ENCODE results near the gene TEAD4.

Gene TEAD4

DNA sequence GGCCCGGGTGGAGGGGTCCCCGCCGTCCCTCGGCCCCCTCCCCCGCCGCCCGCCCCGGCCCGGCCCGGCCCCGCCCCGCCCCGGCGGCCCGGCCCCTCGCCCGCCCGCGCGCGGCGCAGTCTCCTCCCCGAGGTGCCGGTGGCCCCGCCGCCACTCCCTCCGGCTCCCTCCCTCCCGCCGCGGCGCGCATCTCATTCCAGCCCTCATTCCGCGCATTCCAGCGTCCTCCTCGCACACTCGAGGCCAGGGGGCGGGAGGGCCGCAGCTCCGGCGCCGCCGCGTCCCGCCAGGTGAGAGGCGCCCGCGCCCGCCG is at the start of gene TEAD4:
Gene TEAD4, plus strand, starts transcription at position 206 of the 313 bp plus-strand sequence.
- DNase-seq: no peak

DNA sequence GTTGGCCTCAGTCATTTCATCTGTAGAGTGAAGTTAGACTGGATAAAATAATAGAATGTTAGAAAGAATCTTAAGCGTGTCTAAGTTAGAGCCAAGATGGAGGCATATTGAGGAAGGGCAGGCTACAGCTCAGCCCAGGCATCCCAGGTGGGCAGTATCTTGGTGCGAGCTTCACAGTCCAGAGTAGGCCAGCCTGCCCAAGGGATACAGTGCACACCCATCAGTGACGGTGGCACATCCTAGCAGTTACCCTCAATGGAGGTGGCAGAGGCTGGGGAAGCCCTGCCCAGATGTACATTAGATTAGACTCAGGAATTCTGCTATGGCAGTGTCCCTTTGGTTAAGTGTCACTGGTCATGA is 47.0 kb upstream of the TEAD4 start:
- no peak for DNase-seq

DNA sequence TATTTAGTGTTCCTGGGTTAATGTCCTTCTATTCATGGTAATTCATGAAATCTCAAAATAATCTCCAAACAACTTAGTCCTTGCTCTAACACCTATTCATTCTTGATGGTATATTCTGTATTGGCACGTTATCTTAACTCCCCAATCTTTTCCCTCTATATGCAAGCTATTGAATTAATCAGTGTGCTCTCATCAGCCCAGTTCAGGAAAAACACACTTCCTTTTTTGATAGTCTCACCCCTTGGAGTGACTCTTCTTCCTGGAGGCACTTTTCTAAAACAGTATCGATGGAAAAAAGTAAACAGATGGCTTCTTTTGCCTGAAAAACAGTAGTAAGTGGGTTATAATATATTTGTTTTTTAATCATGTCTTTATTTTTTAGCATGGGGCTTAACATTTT is 39.9 kb upstream of the TEAD4 start:
- DNase-seq: no peak

DNA sequence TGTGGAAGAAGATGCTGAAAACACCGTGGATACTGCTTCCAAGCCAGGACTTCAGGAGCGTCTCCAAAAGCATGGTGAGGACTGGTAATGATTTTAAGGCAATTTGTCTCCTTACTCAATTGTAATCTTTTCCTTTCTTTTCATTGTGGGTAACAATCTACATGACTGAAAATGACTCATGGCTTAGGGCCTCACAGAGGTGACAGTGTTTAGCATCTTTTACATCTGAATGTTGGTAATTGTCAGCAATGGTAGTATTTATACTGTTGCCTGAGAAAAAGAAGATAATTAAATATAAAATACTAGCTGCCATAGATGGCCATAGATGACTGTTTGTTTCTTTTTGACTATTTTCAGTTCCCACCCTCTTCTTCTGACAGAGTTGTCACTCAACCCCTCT is 36.9 kb upstream of the TEAD4 start:
- no peak for DNase-seq

DNA sequence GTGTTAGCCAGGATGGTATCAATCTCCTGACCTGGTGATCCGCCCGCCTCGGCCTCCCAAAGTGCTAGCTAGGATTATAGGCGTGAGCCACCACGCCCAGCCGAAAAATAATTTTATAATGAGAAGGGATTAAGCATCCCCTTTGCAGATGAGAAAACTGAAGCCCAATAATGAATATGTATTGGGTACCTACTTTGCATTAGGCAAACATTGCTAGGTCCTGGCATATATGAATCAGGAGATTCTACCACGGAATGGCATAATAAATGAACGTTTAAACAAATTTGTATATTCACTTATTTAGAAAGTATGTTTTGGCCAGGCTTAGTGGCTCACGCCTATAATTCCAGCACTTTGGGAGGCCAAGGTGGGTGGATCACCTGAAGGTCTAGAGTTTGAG is 36.1 kb upstream of the TEAD4 start:
- DNase-seq: no peak

DNA sequence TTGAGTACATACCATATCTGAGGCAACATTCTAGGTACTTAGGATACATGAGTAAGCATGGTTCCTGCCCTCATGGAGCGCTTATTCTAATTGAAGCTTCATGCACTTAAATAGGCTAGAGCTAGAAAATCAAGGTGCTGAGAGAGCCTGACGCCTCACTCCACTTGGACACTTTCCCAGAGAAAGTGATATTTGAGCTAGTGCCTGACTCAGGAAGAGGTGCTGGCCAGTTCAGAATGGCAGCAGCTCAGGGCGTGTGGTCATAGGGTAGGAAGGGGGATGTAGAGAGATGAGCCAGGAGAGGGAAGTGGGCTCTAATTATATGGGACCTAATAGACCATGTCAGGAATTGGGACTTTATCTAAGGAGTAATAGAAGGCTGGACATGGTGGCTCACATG is 35.2 kb upstream of the TEAD4 start:
- no peak for DNase-seq

DNA sequence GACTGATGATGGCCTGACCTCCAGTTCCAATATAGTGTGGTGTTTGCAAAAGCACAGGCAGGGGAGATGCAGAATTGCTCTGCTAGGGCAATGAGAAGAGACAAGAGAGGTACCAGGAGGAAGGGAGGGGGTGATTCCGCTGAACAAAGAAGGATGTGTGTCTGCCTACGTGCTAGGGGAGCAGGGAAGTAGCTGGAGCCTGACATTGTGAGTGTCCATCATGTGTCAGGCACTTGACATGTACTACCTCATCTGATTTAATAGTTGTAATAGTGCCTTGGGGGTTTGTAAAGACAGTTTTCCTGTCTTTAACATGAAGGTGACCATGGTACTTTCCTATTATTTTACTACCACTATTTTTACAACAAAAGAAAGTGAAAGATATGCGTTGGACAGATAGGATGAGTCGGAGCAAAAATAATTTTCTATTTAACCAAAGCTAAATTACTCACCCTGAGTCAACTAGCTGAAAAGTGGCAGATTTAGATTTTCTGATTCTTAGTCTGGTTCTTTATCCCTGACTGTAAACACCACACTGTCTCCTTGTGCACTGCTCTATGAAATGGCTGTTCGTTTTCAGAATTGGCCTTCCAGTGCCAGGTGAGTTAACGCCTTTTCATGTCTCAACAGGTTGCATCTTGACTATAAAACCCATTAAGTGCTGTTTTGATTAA is 33.7 kb upstream of the TEAD4 start:
- no peak for DNase-seq

DNA sequence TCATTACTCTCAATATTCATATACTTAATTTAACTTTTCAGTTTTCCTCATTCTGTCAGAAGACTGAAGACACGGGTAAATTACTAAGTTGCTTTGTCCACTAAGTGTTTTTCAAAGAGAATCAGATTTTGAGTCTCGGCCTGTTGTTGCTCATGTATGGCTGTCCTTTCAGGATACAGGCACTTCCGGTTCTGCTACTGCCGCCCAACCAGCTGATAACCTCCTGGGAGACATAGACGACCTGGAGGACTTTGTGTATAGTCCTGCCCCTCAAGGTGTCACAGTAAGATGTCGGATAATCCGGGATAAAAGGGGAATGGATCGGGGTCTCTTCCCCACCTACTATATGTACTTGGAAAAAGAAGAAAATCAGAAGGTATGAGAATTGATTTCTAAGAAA is 28.3 kb upstream of the TEAD4 start:
- DNase-seq: no peak

DNA sequence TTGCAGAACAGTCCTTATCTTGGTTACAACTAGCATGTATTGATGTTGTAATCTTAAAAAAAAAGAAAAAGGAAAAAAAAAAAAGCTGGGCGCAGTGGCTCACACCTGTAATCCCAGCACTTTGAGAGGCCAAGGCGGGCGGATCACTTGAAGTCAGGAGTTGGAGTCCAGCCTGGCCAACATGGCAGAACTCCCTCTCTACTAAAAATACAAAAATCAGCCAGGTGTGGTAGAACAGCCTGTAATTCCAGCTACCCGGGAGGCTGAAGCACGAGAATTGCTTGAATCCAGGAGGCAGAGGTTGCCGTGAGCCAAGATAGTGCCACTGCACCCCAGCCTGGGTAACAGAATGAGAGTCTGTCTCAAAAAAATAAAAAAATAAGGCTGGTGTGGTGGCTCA is 25.6 kb upstream of the TEAD4 start:
- DNase-seq: no peak

DNA sequence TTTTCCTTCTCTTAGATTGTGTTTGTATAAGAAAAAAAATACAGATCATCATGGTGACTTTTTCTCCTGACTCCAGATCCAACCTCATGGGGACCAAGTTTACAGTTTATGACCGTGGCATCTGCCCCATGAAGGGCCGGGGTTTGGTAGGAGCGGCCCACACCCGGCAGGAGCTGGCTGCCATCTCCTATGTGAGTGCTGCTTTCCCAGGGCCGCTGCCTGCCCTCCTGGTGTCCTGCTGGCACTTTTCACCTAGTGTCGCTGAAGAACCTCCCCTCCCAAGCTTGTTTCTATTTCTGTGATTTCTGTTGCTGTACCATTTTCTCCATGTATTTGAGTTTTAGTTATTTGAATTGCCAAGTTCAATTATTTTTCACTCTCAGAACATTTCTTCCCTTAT is 24.8 kb upstream of the TEAD4 start:
- DNase-seq: no peak

DNA sequence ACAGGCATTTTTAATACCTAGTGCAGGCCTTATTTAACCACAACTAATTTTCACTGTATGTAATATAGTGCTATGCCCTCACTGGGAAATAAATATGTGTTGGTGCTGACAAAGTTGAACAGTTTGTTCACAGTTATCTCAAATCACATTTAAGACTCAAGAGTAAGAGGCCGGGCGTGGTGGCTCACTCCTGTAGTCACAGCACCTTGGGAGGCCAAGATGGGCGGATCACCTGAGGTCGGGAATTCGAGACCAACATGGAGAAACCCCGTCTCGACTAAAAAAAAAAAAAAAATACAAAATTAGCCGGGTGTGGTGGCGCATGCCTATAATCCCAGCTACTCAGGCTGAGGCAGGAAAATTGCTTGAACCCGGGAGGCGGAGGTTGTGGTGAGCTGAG is 22.9 kb upstream of the TEAD4 start:
- DNase-seq: no peak

DNA sequence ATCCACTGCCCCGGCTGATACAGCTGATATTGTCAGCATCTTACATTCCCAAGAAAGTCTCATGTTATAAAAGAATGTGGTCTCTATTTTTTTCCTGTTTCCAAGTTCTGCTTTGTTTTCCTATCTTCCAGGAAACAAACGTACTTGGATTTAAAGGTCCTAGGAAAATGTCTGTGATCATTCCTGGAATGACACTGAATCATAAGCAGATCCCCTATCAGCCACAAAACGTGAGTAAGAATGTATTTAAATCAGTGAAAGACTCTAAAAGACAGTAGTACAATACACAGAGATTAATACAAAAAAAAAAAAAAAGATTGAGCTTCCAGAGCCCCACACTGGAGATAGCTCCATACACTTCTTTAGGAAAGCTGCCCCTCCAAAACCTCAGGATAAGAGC is 21.7 kb upstream of the TEAD4 start:
- no peak for DNase-seq

DNA sequence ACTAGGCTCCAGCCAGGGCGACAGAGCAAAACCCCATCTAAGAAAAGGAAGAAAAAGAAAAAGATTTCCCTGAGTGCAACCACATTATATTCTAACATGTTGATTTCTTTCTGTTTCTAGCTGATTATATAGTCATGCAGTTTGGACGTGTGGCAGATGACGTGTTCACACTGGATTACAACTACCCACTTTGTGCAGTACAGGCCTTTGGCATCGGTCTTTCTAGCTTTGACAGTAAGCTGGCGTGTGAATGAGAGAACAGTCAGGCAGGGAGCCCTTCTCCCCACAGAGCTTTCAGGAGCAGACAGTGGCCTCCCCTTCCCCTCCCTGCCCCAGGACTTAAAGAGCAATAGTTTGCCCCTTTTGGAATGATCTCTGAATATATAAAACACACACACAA is 20.0 kb upstream of the TEAD4 start:
- DNase-seq: no peak

DNA sequence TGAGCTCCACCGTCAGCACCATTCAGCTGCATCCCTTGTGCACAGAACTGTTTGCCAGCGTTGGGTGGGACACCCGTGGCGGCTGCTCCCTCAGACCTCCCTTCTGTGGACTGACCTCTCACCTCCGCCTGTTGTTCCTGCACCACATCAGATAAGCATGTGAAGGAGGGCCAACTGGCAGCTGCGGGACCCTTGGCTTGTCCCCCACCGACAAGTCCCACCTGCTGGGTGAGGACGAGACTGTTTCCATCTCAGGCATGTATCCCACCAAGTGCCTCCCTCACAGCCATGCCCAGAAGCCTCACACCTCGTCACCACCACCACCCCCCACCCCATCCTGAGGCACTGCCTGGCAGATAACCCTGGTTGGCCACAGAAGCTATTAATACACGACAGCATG is 18.6 kb upstream of the TEAD4 start:
- DNase-seq: no peak

DNA sequence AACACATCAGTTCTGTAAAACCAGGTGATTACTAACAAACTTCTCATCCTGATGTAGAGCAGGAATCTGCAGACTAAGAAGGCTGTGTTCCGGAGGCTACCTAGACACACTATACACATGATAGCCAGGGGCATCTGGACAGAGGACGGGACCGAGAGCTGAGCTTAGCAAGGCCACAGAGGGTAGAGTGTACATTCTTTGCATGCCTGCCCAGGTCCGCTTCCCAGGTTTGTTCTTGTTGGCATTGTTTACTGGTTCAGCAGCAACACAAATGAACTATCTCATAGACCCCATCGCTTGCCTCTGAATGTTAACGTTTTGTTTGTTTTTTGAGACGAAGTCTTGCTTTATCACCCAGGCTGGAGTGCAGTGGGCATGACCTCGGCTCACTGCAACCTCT is 17.7 kb upstream of the TEAD4 start:
- no peak for DNase-seq

DNA sequence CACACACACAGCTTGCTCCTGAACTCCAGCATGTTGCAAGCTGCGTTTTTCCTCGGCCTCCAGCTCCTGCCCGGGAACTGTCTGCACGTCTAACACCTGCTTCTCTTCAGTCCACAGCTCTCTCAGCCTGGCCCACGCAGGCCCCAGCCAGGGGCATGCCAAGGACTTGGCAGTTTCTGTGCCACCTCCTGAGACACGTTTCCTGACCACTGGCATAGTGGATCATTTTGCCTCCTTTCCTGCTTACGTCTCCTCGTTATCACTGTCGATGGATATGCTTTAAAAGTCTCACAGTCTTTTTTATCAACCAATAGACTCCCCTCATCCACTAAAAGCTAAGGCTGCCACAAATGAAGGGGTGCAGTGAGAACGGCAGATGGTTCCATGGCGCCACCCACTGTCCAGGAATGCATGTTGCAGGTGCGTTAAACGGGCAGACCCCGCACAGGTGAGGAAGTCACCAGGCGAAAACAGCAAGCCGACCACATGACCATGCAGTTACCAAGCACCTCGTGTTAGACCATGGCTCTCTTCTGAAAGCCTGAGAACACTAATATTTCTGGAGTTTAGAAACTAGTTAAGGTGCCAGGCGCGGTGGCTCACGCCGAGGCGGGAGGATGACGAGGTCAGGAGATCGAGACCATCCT is 14.7 kb upstream of the TEAD4 start:
- DNase-seq: no peak

DNA sequence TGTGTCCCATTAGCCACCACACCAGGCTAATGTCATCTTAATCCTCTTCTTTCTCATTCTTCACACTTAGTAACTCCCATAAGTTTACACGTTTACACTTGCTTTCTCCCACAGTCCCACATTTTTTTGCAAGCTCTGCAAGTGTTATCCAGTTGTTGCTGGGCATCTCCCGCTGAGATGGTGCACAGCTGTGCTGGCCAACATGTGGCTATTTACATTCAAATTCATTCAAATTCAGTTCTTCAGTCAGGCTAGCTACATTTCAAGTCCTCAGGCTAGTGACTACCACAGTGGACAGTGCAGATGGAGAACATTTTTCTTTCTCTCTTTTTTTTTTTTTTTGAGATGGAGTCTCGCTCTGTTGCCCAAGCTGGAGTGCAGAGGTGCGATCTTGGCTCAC is 9.8 kb upstream of the TEAD4 start:
- DNase-seq: no peak

DNA sequence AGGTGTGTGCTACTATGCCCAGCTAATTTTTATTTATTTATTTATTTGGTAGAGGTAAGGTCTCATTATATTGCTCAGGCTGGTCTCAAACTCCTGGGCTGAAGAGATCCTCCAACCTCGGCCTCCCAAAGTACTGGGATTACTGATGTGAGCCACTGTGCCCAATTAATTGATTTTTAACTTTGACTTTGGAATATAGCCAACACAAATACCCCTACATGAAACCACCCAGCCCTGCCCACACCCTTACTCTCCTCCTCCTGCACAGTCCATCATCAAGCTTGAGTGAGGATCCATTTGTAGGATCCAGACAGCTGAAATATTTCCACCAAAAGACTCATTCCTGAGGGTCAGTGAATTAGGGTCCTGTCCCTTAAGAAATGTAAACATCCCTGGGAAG is 3.3 kb upstream of the TEAD4 start:
- DNase-seq: no peak

DNA sequence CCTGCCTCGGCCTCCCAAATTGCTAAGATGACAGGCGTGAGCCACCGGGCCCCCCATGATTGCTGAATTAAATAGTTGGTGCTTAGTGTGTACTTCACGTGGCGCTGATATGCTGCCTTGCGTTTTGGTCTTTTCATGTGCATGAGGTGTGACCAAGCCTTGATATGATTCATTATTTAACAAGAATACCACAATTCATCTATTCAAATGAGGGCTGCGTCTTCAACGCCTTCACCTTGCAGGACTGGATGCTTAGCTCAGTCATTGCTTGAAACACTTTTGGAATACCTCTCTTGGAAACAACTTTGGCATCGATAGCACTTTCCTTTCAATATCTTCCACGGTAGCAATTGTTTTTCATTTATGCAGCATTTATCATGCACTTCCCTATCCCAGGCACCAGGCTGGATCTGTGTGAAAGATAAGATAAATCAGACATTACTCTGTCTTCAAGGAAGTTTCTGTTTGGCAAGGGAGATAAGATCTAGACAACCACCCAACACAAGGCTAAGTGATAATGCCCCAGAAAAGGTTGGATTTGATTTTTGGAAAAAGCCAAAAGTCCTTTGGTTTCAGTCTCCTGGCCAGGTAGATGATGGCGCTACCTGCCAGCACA is 1.3 kb upstream of the TEAD4 start:
- DNase-seq: no peak

DNA sequence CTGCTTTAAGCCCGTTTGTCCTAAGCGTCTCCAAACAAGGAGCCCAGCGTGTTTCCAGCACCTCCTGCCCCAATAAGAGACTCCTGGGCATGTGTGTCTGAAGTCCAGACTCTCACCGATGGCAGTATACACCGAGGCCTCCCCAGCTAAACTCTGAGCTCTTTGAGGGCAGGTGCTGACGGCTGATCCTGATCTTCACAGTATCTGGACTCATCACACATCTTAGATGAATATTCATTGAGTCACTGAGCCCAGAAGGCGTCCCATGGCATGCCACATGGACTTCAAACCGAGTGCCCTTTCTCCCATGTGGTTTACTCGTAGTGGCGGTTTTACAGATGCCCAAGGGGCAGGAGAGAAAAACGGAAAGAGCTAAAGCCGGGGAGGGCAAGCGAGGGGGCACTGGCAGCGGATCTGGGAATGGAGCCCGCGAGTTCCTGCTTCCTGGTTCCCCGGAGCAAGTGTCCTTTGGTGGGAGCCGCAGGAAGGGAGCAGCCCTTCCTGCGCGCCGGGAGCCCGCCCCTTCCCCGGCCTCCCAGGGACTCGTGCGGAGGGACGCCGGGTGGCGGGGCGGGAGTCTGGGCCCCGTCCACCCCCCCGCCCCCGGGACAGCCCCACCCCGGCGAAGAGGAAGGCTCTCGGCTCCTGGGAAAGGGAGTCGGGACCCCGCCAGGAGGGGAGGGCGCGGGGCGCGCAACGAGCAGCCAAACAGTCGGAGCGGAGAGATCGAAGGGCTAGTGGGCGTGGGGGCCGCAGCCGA is 585 bp upstream of the TEAD4 start:
- DNase-seq: no peak

DNA sequence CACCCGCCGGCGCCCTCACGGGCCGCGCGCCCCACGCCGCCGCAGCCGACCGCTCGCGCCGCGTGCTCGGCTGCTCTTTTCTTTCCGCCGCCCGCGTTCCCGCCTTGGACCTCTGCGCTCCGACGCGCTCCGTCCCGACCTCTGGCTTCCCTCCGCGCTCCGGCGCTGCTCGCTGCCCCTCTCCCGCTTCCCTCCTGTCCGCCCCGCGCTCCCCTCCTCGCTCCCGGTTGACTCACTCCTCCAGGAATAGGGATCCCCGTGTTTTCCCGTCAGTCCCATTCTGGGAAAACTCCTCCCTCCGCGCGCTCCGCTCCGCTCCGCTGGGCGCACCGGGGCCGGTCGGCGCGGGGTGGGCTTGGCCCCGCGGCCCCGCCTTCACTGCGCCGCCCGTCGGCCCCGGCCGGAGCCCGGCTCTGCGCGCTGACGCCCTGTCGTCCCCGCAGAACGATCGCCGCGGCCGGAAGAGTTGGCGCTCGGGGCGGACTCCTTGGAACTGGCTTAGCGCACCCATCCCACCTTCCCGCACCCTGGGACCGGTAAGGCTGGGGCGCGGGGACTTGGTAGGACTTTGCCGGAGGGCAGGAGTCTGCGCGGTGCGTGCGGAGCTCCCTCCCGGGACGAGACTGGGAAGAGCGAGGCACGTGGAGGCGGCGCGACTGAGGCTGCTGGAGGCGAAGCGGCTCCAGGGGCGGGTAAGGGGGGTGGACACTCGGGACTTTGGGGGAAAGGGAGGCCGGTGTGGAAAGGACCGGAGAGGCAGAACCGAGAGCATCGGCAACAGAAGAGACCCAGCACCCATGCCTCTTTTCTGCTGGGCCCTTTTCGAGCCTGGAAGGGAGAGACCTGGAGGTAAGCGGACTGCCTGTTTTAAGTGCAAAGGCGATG is 550 bp downstream of the TEAD4 start:
- DNase-seq: no peak

DNA sequence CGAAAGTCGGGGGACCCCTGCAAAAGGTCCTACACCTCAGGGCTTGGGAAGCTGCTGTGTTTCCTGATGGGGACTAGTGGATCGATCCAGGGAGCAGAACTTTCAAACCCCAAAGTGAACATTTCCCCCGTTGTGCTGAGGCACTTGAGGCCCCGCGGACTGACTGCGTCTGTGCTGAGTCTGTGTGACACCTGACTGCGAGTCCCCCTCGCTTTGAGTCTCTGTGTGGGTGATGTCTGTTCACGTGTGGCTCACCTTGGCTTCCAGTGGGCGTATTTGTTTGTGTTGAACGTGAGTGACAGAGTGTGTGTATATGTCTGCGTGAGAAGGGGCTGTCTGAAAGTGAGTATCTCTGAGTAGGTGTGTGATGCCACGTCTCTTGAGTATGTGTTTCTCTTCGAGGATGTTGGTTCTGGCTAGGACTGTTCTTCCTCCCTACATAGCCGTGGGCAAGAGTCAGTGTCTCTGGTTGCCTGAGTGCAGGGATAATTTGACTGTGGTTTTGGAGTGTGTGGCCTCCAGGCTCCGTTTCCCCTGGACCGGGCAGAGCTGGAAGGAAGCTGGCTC is 1.3 kb downstream of the TEAD4 start:
- DNase-seq: no peak
